Hypothalamus (tissue), 51 donors: ENCODE data around the gene MOBP.
A peak's percentile ranks its signal among the peaks of the same experiment; 100 is the strongest.
"Not testable (repeated sequence)": the region's sequence is repeated elsewhere in the genome, so short reads cannot be mapped to it uniquely, and the experiment has no call there.

Experiments
- DNase-seq, 51 donors: peaks; one replicate each; lab custom pipeline; 2025; lab: John Stamatoyannopoulos, UW

The MOBP gene

DNA sequence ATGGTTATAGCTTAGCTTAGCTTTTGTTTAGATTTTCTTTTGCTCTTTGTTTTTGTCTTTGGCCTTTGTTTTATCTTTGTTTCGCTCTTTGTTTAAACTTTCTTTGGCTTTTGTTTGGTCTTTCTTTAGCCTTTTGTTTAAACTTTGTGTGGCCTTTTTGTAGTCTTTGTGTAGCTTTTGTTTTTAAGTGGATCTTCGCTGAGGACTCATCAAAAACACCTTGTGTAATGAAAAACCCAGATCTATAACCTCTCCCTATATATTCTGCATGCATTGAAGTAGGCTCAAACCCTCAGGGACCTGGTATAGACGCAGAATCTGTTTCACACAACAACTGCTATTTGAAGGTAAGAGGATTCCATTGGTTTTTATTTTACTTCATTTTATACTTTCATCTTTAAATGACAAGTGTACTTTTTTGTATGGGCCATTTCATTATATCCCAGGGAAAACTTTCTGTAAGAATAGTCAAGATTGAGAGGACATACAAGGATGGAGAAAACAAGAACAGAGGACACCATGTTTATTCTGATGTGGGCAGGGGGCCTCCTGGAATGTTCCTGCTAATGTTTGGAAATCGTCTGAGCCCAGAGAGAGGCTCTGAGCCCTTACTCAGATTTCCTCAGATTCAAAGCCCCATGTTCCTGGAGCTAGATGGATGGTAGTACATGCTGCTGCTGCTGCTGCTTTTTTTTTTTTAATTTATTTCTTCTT, at the start of gene MOBP:
MOBP (plus strand) TSS at position 287 of the 714 bp plus-strand sequence. CDS start 34,390 bp downstream, outside the sequence.
- peak in 2 of 51 donors; percentile 54 to 84 for DNase-seq

DNA sequence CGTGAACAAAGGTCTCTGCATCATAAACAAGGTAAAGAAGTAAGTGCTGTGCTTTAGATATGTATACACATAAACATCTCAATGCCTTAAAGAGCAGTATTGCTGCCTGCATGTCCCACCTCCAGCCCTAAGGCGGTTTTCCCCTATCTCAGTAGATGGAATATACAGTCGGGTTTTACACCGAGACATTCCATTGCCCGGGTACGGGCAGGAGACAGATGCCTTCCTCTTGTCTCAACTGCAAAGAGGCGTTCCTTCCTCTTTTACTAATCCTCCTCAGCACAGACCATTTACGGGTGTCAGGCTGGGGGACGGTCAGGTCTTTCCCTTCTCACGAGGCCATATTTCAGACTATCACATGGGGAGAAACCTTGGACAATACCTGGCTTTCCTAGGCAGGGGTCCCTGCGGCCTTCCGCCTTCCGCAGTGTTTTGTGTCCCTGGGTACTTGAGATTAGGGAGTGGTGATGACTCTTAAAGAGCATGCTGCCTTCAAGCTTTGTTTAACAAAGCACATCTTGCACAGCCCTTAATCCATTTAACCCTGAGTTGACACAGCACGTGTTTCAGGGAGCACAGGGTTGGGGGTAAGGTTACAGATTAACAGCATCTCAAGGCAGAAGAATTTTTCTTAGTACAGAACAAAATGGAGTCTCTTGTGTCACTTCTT, 48.8 kb upstream of the MOBP start:
- DNase-seq = not testable (repeated sequence)

DNA sequence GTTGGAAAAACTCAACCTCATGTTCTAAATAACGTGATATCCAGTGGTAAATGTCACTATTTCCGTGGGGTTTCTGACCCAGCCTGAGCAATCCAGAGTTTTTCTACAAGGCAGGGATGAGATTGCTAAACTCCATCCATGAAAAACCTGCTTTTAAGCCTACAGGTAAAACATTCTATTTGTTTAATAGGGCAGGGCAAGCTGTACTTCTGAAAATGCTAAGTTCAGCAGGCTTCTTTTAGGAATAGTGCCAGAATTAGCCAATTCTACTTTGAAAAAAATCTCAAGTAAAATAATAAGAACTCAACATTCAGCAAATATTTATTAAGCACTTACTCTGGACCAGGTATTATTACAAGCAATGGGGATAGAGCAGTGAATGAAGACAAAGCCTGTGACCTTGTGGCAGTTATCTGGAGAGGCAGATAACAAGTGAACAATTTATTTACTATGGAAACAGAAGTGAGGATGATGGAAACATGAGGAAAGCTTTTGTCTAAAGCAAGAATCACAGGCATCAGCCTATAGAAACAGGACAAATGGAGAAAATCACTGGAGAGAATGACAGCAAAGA, 47.7 kb upstream of the MOBP start:
- DNase-seq = no peak

DNA sequence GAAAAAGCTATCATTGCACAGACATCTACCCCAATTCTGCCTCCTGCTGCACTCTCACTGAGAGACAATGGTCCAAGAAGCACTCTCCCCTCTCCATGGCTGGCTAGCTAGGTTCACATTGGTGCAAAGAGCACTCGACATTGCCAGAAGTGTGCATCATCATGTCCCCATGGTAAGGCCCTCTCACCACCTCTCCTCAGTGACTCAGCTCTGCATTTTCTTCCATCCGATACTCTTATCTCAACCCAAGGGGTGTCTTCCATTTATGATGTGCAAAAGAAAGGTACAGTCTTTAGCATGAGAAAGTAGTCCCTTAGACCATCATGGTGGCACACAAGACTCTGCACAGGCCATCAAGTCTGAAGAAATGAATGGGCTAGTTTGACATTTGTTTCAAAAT, 46.9 kb upstream of the MOBP start:
- no peak for DNase-seq

- DNase-seq = no peak
Observed at GRCh38 chr3:39423436-39423970, 44.0 kb upstream of the MOBP start.

DNA sequence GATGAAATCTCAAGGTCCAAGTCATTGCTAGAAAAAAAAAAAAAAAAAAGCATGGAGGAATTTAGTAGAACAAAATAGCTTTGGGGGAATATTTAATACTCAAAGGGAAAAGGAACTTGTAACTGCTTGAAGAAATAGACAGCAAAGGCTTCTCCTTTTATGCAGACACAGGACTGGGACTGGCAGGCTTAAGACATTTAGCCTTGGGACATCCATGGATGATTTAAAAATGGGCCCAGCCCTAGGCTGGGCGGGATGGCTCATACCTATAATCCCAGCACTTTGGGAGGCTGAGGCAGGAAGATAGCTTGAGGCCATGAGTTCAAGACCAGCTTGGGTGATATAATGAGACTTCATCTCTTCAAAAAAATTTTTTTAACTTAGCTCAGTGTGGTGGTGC, 41.2 kb upstream of the MOBP start:
- DNase-seq = no peak

DNA sequence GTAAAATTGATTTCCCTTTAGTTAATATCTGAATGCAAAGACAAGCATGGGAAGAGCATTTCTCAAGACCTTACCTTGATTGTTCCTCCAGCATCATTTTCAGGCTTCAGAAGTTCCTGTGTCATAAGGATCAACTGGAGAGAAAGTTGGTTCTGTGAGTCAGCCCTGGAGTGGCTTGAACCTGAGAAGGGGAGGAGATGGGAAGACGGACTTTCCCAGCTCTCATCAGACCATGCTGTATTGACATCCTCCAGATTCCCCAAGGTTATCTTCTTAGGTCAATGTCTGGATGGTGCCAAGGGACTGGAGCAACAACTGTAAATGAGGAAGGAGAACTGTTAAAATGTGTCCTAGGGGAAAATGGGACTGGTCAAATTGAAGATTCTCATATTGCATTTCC, 40.0 kb upstream of the MOBP start:
- no peak for DNase-seq

DNA sequence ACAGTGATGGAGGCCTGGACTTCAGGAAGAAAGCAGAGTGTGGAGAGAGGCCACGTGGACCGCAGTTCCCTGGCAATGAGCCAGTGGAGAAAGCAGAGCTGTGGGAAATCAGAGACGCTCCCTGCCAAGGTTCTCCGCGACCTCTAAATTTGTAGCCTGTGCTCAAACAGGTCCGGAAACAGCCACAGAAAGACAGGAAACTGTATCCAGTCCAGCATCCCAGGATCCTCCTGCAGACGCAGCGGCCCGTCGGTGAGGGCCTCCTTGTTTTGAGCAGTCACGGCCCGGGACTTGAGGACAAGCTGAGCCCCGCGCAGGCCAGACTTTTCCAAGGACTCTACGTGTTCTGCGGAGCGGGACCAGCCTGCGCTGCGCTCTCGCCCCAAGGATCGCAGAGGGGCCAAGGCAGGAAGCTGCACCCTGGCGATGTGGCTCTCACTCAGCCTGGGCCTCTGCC, 38.7 kb upstream of the MOBP start:
- DNase-seq = peak in 3 of 51 donors; percentile 4 to 15 (median 7)

DNA sequence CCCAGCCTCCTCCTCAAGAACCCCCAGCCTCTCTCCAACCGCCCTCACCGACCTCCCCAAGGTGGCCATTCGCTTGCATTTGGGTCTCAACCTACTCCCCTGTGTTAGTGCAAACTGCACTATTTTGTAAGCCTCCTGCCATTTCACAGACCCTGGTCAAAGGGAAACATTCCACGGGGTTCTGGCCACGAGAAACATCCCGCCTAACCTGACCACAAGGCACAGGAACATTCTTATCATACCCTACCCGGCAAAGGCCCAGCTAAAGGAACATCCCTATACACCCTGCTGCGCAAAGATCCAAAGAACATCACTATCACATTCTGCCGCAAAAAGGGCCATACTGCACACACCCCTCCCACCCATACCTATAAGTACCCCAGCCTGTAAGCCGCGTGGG, 38.0 kb upstream of the MOBP start:
- no peak for DNase-seq

GRCh38 chr3:39432342-39432741, 35.1 kb upstream of the MOBP start:
- no peak for DNase-seq

- no peak for DNase-seq
Observed at GRCh38 chr3:39433642-39434041, 33.8 kb upstream of the MOBP start.

- no peak for DNase-seq
Observed at GRCh38 chr3:39434574-39434973, 32.9 kb upstream of the MOBP start.

DNA sequence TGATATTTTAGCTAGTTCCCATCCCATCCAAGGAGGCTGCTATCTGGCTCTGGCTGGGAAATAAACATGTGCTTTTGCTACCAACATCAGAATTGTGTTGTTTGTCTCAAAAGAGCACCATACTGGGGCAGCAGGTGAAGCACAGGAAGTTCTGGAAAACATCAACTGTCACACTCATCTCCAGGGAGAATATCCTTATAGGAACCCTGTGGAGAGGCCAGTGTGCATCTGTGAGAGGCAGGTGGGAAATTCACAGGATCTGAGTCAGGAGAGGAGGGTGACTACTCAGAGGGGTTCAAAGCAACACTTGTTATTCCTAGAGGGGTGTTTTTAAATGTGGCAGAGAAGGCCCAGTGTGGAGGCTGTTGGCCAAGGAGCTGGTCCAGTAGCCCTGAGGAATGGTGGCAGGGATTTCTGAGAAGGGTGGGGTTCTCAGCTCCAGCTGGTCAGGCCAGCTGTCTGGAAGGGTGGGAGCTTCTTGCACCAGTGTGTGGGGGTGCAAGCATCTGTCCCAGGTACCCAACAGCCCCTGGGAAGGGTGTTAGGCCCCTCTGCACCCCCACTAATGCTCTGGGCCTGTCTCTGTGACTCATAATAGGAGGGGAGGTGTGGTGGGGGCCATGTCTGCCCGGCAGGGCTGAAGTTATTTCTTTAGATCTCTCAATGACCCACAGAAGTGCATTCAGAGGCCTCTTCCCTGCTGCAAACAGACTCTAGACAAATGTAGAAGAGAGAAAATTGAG, 32.3 kb upstream of the MOBP start:
- DNase-seq = no peak

DNA sequence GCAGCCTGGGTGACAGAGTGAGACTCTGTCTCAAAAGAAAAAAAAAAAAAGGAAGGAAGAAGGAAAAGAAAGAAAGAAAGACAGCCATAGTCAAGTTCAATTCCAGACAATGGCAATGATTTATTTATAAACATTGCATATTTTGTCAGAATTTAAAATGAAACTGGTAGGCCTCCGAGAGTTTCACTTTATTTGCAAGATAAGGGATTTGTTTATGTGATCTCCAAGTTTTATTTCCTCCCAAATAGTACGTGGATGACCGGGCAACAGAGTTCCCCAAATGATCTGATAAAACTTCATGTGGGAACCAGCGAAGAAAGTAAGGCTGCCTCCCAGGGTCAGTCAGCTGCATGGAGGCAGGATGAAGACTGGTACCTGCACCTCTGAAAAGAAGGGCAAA, 28.6 kb upstream of the MOBP start:
- DNase-seq = no peak

GRCh38 chr3:39440316-39440715, 27.2 kb upstream of the MOBP start:
- DNase-seq = no peak

DNA sequence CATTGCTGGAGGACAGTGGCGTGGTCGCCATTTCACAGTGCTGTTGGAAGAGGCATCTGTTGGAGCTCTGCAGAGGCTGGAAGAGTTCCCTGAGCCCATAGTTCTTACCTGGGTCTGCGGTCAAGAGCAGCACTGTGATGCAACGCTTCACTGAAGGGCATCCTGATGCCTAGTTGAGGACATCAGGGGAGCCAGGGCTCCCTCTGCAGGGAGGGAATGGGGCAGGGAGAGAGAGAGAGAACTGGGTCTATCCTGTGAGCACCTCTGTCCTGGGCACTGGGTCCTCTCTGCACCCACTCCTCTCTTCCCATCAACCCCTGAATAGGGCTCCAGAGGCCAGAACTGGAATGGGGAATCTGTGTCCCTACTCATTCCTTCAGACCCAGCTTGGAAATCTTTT, 23.9 kb upstream of the MOBP start:
- DNase-seq = no peak

DNA sequence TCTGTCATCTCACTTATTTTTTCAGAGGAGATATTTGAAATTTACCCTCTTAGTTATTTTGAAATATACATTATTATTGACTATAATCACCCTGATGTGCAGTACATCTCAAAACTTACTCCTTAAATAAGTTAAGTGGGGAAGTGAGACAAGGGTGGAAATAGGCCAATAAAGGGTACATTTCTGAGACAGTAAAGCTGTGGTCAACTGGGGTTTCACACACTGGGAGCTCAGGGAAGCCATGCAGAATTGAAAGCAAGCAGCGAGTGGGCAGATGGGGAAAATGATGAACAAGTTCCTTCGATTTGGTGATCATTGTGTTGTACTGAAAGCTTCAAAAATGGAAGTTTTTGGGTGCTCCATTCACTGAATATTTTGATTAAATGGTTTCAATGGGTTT, 21.6 kb upstream of the MOBP start:
- DNase-seq = peak in 1 of 51 donors; percentile 13

DNA sequence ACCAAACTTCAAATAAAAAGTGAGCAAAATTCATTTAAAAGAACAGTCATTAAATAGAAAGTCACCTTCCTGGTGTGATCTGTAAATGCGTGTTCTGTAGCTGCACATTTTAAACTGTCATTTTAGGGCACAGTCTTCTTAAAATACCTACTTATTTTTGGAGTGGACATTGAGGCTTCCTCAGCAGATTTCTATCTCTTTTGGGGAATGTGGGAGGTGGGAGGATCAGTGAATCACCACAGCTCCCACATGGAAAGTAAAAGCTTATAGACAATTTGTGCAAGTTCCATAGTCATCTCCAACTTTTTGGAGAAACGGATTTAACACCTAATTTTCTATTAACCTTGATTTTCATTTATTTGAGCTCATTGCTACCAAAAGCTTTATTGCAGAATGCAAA, 21.0 kb upstream of the MOBP start:
- DNase-seq = no peak

DNA sequence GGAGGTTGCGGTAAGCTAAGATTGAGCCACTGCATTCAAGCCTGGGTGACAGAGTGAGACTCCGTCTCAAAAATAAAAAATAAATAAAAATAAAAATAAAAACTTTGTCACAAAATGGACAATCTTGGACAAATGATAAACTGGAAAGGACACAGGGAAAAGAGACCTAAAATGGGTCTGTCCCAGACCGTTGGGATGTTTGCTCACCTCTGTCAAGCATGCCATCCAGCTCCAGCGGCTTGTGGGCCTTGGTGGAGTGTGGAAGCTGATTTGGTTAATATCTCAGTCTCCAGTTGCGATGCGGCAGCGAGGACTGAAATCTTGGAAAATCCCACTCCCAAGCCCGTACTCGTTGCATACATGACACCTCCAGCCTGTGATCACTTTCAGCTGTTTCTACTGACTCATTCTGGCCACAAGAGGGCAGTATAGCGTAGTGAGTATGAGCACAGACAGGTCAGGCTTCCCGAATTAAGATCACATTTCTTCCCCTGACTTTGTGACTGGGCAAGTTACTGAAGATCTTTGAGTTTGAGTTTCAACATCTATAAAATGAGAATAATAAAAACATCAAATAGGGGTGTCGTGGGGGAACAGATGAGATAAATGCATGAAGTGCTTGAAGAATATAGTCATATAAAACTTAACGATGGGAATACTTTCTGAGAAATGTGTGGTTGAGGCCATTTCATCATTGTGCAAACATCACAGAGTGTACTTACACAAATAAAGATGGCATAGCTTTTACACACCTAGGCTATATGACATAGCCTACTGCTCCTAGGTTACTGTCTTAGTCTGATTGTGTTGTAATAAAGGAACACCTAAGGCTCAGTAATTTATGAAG, 19.6 kb upstream of the MOBP start:
- DNase-seq = peak in 42 of 51 donors; percentile 4 to 89 (median 49)
